OCI-LY3 (cell line): ENCODE results near the gene PDS5B.

ENCODE experiments used
- EZH2phosphoT487 ChIP-seq: fragments of 200-600 bp; shearing (Covaris generic); IDR thresholded peaks from 2 replicates; pipeline ENCODE4 v1.6.1; 2018; ENCODE audit warnings: antibody characterized with exemption, mixed run types, low read depth
- TF ChIP-seq, protein P1 (sequence below): fragments of 200-600, 300-600 bp; sonication (generic); IDR thresholded peaks from 2 replicates; pipeline ENCODE4 v1.5.1; 2014; ENCODE audit warnings: antibody characterized with exemption, low read length, low read depth

DNA sequence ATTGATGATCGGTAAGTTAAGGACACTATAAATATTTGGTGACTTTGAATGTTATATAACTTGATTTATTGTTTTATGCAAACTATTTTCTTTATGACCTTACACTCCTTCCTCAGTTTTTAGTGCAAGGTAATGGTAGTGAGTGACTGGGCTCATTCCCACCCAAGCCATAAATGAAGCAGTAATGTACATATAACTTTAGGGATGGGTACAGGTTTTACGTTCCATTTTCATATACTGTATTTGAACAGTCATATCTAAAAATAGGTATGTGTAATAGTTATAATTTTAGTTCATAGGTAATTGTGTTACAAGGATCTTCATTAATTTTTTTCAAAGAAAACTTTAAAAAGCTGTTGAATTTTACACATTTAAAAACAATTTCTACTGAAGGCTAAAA lies 101.0 kb downstream of the PDS5B start:
- TF ChIP-seq, protein P1, sequence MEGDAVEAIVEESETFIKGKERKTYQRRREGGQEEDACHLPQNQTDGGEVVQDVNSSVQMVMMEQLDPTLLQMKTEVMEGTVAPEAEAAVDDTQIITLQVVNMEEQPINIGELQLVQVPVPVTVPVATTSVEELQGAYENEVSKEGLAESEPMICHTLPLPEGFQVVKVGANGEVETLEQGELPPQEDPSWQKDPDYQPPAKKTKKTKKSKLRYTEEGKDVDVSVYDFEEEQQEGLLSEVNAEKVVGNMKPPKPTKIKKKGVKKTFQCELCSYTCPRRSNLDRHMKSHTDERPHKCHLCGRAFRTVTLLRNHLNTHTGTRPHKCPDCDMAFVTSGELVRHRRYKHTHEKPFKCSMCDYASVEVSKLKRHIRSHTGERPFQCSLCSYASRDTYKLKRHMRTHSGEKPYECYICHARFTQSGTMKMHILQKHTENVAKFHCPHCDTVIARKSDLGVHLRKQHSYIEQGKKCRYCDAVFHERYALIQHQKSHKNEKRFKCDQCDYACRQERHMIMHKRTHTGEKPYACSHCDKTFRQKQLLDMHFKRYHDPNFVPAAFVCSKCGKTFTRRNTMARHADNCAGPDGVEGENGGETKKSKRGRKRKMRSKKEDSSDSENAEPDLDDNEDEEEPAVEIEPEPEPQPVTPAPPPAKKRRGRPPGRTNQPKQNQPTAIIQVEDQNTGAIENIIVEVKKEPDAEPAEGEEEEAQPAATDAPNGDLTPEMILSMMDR = no peak
- no peak for TF ChIP-seq EZH2phosphoT487
